Left renal pelvis (tissue), 4 donors: ENCODE results near the gene SNX18. TPM values are rescaled to one million over a fixed set of nuclear protein-coding genes. Genes with fewer than 3 reads are reported as not detected.

Source experiments
- DNase-seq, 4 donors: peaks; one replicate each; pipeline ENCODE4 v3.0.0-alpha.2; 2013; ENCODE audit warnings: low read depth in 4 of 4, low spot score in 3 of 4
- polyA plus RNA-seq, 4 donors: library from polyadenylated mRNA; unstranded; fragments of 120-200 nt; gene quantifications; one replicate each; pipeline ENCODE4 v1.2.1, GENCODE V29; 2013; ENCODE audit not compliant: insufficient read length in 4 of 4

Gene SNX18
- polyA plus RNA-seq, 4 donors = 28.8 to 60.3 (median 36.6) TPM

GRCh38 chr5:54577937-54578653 lies 60.5 kb downstream of the SNX18 start:
- DNase-seq = no peak

- no peak for DNase-seq
These were observed 62.2 kb downstream of the SNX18 start for GRCh38 chr5:54579591-54580295.

GRCh38 chr5:54580997-54581811 lies 63.6 kb downstream of the SNX18 start:
- DNase-seq = no peak

DNA sequence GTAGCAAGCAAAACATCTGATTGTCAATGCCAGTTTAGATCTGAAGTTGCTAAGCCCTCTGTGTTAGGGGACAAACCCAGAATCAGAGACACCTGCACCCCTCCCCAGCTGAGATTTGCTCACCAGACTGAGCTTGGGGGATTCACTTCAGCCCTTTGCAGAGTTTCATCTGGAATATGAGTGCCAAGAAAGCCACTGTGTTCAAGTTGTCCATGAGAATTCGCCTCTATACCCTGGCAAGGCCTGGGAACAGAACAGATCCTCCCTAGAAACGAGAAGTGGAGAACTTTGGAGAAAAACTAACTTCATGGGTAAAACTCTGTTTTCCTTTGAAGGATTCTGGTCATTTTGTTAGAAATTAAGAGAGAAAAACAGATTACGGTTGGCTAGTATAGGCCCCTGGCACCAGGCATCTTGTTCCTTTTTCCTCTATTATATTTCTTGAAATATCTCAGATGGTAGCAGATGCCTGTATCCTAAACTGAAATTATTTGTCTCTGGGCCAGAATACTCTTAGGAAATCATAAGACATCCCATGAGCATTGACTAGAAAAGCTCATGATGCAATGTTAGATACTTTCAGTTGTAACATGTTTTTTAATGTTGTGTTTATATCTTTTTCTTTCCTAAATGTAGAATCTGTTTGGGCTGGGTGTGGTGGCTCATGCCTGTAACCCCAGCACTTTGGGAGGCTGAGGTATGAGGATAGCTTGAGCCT lies 64.4 kb downstream of the SNX18 start:
- no peak for DNase-seq

- DNase-seq = no peak
These were observed 68.8 kb downstream of the SNX18 start for GRCh38 chr5:54586336-54586735.

GRCh38 chr5:54589786-54590185 lies 72.2 kb downstream of the SNX18 start:
- DNase-seq = no peak

GRCh38 chr5:54590824-54591223 lies 73.3 kb downstream of the SNX18 start:
- no peak for DNase-seq

GRCh38 chr5:54593779-54594178 lies 76.2 kb downstream of the SNX18 start:
- DNase-seq = no peak

GRCh38 chr5:54594181-54594580 lies 76.6 kb downstream of the SNX18 start:
- no peak for DNase-seq

- no peak for DNase-seq
These were observed 78.2 kb downstream of the SNX18 start for GRCh38 chr5:54595721-54596120.

Other genes starting within 250 kb of the SNX18 start
- gene ARL15, start 207.2 kb upstream of the SNX18 start, polyA plus RNA-seq = 10 to 100 TPM; 25.7 to 39.3 (median 30.9) TPM
- gene HSPB3, start 62.1 kb upstream of the SNX18 start, polyA plus RNA-seq = under 1 TPM in 1 of 4 donors, not detected in 3; 0.32 TPM